T-helper 22 cell (primary cell): ENCODE measurements around the gene MRGPRE.

Experiments
- DNase-seq: peaks from one replicate; pipeline ENCODE4 v3.0.0-alpha.2; 2020; ENCODE audit warnings: low read depth

Gene MRGPRE

GRCh38 chr11:3196161-3197043 lies 35.8 kb downstream of the MRGPRE start:
- DNase-seq = no peak

- DNase-seq = no peak
Measured at GRCh38 chr11:3195251-3196160, 36.7 kb downstream of the MRGPRE start.

- DNase-seq = no peak
Measured at GRCh38 chr11:3194016-3194816, 38.0 kb downstream of the MRGPRE start.

DNA sequence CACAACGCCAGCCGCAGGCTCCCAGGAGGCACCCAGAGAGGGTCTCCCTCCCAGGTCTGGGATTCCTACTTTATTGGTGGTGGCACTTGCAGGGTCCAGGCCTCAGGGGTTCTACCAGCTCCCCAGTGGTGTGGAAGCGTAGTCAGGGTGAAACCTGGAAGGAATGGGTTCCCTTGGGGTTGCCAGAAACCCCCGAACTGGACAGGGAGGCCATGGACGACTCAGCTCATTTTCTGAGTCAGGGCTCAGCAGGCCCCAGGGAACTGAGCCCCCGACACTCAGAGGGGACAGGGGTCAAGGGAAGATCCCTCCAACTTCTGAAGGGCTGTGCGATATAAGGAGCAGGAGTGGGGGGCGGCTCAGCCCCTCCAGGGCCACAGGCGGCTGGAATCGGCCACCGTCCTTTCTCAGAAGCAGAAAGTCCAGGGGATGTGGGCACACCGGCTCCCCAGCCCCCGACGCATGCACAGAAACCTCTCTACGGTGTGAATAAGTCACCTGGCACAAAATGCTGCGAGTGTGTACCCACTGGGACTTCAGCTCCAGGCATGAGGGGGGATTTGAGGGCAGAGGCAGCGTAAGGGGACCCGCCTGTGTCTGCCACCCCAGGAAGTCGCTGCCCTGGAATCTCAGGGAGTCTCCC lies 38.7 kb downstream of the MRGPRE start:
- DNase-seq = no peak

DNA sequence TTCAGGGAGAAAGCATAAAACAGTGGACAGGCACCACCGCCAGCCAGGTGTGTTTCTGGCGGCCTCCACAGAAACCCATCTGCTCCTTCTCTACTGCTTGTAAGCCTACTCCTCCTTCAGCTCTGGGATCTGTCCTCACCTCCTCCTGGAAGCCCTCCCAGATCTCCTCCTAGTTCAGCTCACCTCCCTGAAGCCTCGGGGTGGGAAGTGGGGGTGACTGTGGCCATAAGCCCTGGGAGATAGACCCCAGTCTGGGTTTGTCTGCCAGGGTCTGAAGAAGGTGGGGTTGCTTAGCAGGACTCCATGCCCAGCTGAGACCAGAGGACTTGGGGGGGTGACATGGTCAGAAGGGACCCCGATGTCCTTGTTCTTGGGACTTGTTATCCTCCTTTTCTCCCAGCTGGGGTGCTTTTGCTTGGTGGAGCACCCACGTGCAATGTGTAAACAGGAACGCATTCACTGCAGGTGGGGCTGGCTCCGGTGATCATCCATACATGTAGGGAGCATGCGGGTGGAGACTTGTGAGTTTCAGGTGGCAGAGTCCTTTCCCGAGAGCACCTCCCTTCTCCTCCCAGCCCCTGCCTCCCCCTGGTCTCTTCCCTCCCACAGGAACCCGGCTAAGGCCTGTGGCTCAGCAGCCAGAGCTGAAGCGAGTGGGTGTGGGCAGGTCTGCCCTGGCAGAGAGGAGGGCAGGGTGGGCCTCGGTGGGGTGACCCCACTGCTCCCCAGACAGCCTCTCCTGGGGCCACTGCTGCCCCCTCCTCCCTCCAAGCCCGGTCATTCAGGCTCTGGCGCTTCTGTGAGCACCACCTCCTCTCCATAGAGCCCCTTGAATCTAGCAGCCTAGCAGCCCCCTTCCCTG lies 39.5 kb downstream of the MRGPRE start:
- no peak for DNase-seq

GRCh38 chr11:3191586-3192324 lies 40.5 kb downstream of the MRGPRE start:
- DNase-seq = no peak

DNA sequence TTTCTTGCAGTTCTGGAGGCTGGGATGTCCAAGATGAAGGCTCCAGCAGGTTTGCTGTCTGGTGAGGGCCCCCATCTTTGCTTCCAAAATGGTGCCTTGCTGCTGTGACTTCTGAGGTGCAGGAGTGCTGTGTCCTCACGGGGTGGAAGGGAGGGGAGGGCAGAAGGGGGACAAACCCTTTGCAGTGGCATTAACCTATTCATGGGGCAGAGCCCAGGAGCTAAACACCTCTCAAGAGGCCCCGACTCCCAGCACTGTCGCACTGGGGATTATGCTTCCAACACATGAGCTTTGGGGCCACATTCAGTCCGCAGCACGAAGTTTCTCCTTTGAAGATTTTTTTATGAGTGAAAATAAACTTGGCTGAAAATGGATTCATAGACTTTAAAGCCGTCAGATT lies 41.6 kb downstream of the MRGPRE start:
- DNase-seq = no peak

DNA sequence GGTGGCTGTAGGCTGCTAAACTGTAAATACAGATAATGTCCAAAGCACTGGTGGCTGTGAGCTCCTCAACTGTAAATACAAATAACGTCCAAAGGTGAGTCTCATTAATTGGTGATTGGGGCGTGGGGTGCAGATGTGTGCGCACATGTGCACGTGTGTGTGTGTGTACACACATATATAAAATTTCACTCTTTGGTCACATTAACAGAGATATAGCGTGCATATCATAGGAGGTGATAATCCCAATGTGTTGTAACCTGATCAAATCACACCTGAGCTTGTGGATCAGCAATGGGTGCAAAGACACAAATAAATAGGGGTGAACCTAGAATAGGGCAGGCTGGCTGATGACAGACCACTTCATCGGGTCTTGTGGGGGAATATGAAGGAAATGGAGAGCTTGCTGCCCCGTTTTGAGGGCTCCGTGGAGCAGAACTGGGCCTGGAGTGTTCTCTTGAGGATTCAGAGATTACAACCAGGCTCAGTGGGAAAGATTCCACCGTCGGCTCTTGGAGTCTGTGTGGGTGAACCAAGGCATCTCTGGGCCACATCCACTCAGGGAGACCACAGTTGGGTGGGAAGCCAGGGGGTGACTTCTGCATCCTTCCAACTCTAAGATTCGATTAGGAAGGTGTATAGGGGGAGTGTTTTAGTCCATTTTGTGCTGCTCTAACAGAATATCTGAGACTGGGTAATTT lies 42.2 kb downstream of the MRGPRE start:
- no peak for DNase-seq

DNA sequence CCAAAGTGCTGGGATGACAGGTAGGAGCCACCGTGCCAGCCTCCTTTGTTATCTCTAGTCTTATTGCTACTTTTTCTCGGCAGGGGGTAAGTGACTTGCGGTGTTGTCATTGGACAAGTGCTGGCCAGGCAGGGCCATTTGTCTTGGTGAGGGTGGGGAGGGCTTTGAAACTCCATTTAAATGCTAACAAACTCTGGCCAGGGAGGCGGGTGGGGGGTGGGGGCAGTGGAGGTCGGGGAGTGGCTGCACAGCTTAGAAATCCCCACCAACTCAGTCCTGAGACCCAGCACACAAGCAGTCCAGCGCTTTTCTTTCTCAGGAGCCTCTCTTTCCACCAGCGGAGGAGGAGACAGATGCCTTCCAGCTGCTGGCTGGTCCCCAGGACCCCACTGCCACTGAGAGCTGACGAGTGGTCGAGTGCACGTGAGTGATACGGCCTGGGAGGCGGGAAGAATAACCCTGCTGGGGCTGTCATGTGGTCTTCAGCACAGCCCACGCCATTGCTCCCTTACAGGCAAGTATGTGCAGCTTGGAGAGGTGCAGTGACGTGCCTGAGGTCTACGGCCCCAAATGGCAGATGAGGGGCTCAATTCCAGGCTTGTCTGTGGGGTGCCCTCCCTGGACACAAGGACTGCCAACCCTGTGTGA lies 42.9 kb downstream of the MRGPRE start:
- DNase-seq = no peak

DNA sequence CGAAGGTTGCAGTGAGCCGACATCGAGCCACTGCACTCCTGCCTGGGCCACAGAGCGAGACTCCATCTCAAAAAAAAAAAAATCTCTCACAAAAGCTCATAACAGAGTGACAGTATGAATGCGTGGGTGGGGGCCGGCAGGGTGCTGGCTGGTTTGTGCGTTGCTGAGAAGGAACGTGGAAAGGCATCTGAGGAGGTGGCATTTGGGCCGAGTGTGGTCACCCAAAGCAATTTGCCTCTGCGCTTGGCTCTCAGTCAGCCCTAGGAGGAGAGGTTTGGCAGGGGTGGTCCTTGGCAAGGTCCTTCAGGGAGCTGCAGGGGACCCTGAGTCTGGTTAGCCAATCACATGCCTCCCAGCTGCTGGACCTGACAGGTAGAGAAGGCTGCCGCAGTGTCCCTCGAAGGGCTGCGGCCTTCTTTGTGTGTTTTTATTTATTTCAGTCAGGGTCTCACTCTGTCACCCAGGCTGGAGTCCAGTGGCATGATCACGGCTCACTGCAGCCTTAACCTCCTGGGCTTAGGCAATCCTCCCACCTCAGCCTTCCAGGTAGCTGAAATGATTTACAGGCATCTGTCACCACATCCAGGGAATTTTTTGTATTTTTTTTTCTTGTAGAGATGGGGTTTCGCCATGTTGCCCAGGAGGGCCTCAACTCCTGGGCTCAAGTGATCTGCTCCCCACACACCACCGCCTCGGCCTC lies 43.6 kb downstream of the MRGPRE start:
- no peak for DNase-seq

GRCh38 chr11:3186166-3186953 lies 45.9 kb downstream of the MRGPRE start:
- no peak for DNase-seq

GRCh38 chr11:3184732-3185347 lies 47.4 kb downstream of the MRGPRE start:
- no peak for DNase-seq

DNA sequence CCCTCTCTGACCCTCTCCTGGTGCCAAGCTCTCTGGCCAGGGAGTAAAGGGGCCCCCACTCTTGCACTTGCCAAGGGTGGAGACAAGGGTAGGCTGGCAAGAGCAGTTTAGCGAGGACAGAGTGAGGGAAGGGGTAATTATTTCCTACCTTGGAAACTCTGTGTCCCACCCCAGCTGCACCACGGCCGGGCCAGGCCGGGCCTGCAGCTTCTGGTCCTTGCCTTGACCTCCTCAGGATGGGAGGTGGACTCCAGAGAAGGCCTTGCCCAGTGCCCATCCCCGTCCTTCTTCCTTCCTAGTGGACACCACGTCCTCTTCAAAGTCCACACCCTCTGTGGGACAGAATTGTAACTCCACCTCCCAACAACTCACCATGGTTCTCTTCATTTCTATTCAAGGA lies 48.7 kb downstream of the MRGPRE start:
- no peak for DNase-seq

DNA sequence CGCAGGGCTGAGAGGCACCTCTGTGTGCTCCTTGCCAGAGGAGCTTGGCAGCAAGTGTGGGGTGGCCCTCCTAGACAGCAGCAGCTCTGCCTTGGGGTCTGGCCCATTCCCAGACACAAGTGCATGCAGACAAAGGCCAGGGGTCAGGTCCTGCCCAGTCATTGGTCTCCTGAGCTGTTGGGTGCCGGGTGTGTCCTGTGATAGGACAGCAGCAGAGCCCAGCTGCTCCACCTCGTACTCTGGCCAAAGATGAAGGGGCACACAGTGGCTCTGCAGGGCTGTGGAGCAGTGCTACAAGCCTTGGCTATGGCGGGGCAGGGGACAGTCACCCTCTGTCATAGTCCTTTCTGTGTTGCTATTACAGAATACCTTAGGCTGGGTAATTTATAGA lies 49.8 kb downstream of the MRGPRE start:
- DNase-seq = no peak

DNA sequence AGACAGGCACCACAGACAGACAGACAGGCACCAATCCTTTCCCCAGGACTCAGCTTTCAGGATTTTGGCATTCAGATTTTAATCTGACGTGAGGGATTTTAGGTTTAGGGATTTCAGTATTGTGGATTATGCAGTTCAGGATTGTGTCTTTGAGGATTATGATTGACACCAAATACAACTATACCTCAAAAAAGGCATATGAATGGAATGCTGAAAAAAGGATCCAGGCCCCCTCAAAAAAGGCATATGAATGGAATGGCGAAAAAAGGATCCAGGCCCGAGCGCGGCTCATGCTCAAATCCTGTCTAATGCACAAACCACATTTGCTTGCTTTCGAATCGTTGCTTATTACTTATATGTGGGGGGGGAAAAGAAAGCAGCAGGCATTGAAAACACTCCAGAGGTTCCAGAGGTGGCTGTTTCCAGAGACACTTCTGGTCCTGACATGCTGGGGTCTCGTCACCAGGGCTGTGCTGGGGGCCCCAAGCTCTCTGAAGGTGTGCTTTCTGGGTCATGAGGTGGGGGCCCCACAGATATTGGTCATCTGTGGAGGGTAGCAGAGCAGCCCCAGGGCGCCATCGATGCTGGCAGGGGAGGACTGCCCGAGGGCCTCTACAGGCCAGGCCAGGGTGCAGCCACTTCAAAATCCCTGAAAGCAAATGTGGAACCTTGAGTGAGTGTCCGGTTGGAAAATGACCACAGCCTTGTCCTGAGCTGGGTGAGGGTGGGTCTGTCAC lies 50.3 kb downstream of the MRGPRE start:
- no peak for DNase-seq

DNA sequence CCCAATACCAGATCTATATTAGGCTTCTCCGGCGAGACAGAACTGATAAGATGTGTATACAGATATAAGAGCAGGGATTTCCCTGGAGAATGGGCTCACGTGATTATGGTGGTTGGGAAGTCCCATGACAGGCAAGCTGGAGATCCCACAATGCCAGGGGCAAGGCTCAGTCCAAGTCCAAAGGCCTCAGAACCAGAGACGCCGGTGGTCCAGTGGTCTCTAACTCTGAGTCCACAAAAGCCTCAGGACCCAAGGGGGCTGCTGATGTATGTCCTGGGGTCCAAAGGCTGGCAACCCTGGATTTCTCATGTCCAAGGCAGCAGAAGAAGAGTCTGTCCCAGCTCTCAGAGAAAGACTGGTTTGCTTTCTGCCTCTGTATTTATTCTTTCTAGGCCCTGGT lies 51.3 kb downstream of the MRGPRE start:
- DNase-seq = no peak
